Measurements from ENCODE around the gene CTSD. TPM values are rescaled to one million over a fixed set of nuclear protein-coding genes. Genes with fewer than 3 reads are reported as not detected.

The CTSD gene
- total and polyA plus RNA-seq, 9 donors: 89.0 to 545 (median 191) TPM

- H3K27me3 ChIP-seq: no peaks in the 10 kb centered on the region
- no peaks in the 10 kb centered on the region for H3K36me3 ChIP-seq
- H3K4me3 ChIP-seq: no peak overlapping the region
- 40 to 88% (median 84%) methylated on average over 1 to 14 of the region's 14 CpGs for WGBS, 3 donors
- no peak for DNase-seq
- H3K27ac ChIP-seq: no peak overlapping the region
- no peaks in the 10 kb centered on the region for H3K9me3 ChIP-seq
- peaks cover 3% of the 10 kb centered on the region for H3K4me1 ChIP-seq (ENCODE audit: insufficient read depth)
- intact Hi-C loops (cut with DNase I): no loop called here
- no peak for TF ChIP-seq CTCF (IDR thresholded peaks at IDR 0.05)
- TF ChIP-seq EP300 (IDR thresholded peaks at IDR 0.05): no peak
- no peak for TF ChIP-seq POLR2A (IDR thresholded peaks at IDR 0.05)
Observed at GRCh38 chr11:1753929-1754305, 9.8 kb downstream of the CTSD start.

- WGBS, 3 donors: 86 to 92% (median 91%) methylated on average over 36 to 38 of the region's 38 CpGs
- TF ChIP-seq EP300 (IDR thresholded peaks at IDR 0.05): no peak
- no peak for TF ChIP-seq CTCF (IDR thresholded peaks at IDR 0.05)
- TF ChIP-seq POLR2A (IDR thresholded peaks at IDR 0.05): no peak
- no peak for DNase-seq
- no peak overlapping the region for H3K4me3 ChIP-seq
- intact Hi-C loops (cut with DNase I): no loop called here
- H3K4me1 ChIP-seq (ENCODE audit: insufficient read depth): peaks cover 3% of the 10 kb centered on the region
- H3K27me3 ChIP-seq: no peaks in the 10 kb centered on the region
- H3K27ac ChIP-seq: no peak overlapping the region
- no peaks in the 10 kb centered on the region for H3K9me3 ChIP-seq
- no peaks in the 10 kb centered on the region for H3K36me3 ChIP-seq
Observed at GRCh38 chr11:1753229-1753928, 10.3 kb downstream of the CTSD start.

GRCh38 chr11:1752907-1753228 lies 10.9 kb downstream of the CTSD start:
- intact Hi-C loops (cut with DNase I): no loop called here
- Histone ChIP-seq H3K9me3 (no peaks in the 10 kb centered on the region), H3K27me3 (no peaks in the 10 kb centered on the region), H3K4me1 (ENCODE audit: insufficient read depth) (peaks cover 3% of the 10 kb centered on the region), H3K4me3 (no peak overlapping the region), H3K27ac (no peak overlapping the region), H3K36me3 (no peaks in the 10 kb centered on the region)
- 84 to 86% (median 84%) methylated on average over 8 to 10 of the region's 10 CpGs for WGBS, 3 donors
- TF ChIP-seq CTCF (IDR thresholded peaks at IDR 0.05) (no peak), EP300 (IDR thresholded peaks at IDR 0.05) (no peak), POLR2A (IDR thresholded peaks at IDR 0.05) (no peak)
- no peak for DNase-seq

GRCh38 chr11:1751999-1752906 lies 11.5 kb downstream of the CTSD start:
- H3K36me3 ChIP-seq: no peaks in the 10 kb centered on the region
- TF ChIP-seq POLR2A (IDR thresholded peaks at IDR 0.05): no peak
- H3K4me3 ChIP-seq: no peak overlapping the region
- 83 to 90% (median 89%) methylated on average over 22 to 24 of the region's 24 CpGs for WGBS, 3 donors
- H3K27ac ChIP-seq: no peak overlapping the region
- intact Hi-C loops (cut with DNase I): no loop called here
- no peak for DNase-seq
- H3K27me3 ChIP-seq: no peaks in the 10 kb centered on the region
- H3K9me3 ChIP-seq: no peaks in the 10 kb centered on the region
- H3K4me1 ChIP-seq (ENCODE audit: insufficient read depth): peaks cover 3% of the 10 kb centered on the region

GRCh38 chr11:1751531-1751921 lies 12.2 kb downstream of the CTSD start:
- intact Hi-C loops (cut with DNase I): no loop called here
- TF ChIP-seq POLR2A (IDR thresholded peaks at IDR 0.05): no peak
- WGBS, 3 donors: 74 to 86% (median 75%) methylated on average over 5 of the region's 5 CpGs
- H3K27ac ChIP-seq: no peak overlapping the region
- H3K4me1 ChIP-seq (ENCODE audit: insufficient read depth): peaks cover 3% of the 10 kb centered on the region
- no peak overlapping the region for H3K4me3 ChIP-seq
- H3K27me3 ChIP-seq: no peaks in the 10 kb centered on the region
- no peaks in the 10 kb centered on the region for H3K9me3 ChIP-seq
- no peaks in the 10 kb centered on the region for H3K36me3 ChIP-seq
- no peak for DNase-seq
